ENCODE results near the gene RAB7A.

Gene RAB7A

DNA sequence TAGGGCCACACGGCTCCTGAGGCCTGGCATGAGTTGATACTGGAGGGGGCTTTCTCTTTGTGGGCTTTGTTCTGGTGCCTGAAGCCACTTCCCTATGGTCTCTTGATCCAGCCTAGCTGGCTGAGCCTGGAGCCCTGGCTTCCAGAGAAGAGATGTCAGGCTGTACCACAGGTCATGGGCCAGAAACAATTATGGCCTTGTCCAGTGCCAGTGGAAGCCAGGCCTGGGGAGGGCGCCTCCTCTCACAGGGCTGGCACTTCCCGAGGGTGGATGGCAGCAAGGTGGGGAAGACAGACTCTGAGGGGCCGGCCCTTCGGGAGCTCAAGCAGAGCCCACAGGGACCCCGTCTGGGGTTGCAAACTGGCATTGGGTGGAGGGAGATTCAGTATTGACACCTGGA, 118.5 kb downstream of the RAB7A start:
- H3K27me3 ChIP-seq (ENCODE audit: insufficient read depth, poor library complexity, severe bottlenecking), result no peaks in the 10 kb centered on the region
- no peak for DNase-seq (ENCODE audit: low read depth in 1 of 2, low spot score in 1 of 2)
- peak overlapping the region; percentile 100 for H3K27ac ChIP-seq (replicated peaks)
- H3K4me3 ChIP-seq (replicated peaks; ENCODE audit: insufficient read depth, low read length), result no peak overlapping the region
- no peak for TF ChIP-seq SPI1 (IDR thresholded peaks at IDR 0.05; ENCODE audit: borderline replicate concordance, low read depth)
- TF ChIP-seq GABPA (IDR thresholded peaks at IDR 0.05; ENCODE audit: low read depth), result no peak
- TF ChIP-seq, protein P1, sequence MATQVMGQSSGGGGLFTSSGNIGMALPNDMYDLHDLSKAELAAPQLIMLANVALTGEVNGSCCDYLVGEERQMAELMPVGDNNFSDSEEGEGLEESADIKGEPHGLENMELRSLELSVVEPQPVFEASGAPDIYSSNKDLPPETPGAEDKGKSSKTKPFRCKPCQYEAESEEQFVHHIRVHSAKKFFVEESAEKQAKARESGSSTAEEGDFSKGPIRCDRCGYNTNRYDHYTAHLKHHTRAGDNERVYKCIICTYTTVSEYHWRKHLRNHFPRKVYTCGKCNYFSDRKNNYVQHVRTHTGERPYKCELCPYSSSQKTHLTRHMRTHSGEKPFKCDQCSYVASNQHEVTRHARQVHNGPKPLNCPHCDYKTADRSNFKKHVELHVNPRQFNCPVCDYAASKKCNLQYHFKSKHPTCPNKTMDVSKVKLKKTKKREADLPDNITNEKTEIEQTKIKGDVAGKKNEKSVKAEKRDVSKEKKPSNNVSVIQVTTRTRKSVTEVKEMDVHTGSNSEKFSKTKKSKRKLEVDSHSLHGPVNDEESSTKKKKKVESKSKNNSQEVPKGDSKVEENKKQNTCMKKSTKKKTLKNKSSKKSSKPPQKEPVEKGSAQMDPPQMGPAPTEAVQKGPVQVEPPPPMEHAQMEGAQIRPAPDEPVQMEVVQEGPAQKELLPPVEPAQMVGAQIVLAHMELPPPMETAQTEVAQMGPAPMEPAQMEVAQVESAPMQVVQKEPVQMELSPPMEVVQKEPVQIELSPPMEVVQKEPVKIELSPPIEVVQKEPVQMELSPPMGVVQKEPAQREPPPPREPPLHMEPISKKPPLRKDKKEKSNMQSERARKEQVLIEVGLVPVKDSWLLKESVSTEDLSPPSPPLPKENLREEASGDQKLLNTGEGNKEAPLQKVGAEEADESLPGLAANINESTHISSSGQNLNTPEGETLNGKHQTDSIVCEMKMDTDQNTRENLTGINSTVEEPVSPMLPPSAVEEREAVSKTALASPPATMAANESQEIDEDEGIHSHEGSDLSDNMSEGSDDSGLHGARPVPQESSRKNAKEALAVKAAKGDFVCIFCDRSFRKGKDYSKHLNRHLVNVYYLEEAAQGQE (IDR thresholded peaks at IDR 0.05; ENCODE audit: insufficient replicate concordance, low read depth), result no peak
- no peak for TF ChIP-seq CTCF (IDR thresholded peaks at IDR 0.05; ENCODE audit: insufficient read depth, low read length)
- TF ChIP-seq POLR2AphosphoS5 (IDR thresholded peaks at IDR 0.05; ENCODE audit: low read depth), result no peak

DNA sequence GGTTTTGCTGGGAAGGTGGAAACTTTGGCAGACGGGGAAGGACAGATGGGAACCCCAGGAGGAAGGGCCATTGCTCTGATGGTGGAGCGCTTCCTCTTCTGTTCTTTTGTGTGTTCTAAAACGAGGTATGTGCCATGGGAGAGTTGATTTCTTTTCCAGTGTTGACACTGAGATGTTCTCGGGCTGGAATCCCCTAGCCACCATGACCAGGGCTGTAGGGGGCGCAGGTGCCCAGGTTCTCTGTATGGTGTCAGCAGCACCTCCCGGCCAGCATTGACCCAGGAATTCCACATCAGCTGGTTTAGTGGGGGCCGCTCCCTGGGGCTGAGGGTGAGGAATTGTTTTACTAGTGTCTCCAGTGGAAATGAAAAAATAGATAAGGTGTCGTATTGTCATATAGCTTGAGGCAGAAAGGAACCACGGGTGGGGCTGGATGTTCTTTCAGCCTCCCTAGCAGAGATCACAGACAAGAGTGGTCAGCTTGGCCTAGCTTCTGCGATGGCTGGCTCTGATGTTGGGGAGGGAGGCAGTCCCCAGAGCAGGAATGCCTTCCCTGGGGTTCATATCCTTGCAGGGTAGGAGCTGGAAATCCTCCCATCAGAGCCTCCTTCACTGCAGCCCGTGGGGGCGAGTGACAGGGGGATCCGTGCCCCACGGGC, 119.3 kb downstream of the RAB7A start:
- peak overlapping the region; percentile 100 for H3K27ac ChIP-seq (replicated peaks)
- DNase-seq (ENCODE audit: low read depth in 1 of 2, low spot score in 1 of 2), result peak in 1 of 2 experiments; percentile 59
- TF ChIP-seq GABPA (IDR thresholded peaks at IDR 0.05; ENCODE audit: low read depth) (no peak), SPI1 (IDR thresholded peaks at IDR 0.05; ENCODE audit: borderline replicate concordance, low read depth) (peak; percentile 68; the same call in 1 of the 2 replicates)
- H3K4me3 ChIP-seq (replicated peaks; ENCODE audit: insufficient read depth, low read length), result 0 out of 2 replicates have a peak overlapping the region, but pooled peaks have one; percentile 5
- no peaks in the 10 kb centered on the region for H3K27me3 ChIP-seq (ENCODE audit: insufficient read depth, poor library complexity, severe bottlenecking)

DNA sequence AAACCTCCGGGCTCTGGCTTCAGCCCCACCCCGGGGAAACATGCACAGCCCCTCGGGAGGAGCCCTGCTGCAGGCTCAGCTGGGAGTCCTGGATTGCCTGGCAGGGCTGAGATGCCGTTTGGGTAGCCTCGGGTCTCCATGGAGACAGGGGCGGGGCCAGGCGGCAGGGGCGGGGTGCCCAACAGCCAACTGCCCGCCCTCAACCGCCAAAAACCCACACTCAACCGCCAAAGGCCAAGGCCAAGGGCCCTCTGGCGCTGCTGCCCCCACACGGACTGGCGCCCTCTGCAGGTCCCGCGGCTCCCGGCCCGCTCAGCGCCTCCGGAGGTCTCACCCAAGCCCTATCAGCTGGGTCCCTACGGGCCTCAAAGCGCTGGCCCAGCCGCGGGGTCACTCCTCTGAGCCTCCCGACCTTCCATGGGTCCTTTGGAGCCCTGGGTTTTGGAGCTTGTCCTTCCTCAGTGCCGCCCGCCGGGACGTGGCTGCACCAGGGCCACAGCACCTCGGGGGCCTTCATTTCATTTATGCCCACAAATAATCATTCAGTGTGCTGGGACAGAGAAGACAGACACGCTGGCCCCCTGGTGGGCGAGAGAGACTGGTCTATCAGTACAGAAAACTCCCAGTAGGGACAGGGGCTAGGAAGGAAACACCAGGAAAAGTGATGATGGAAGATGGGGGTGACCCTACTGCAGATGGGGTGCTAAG, 119.9 kb downstream of the RAB7A start:
- Histone ChIP-seq H3K4me3 (replicated peaks; ENCODE audit: insufficient read depth, low read length) (0 out of 2 replicates have a peak overlapping the region, but pooled peaks have one; percentile 5), H3K27ac (replicated peaks) (peak overlapping the region; percentile 100), H3K27me3 (ENCODE audit: insufficient read depth, poor library complexity, severe bottlenecking) (no peaks in the 10 kb centered on the region)
- peak; percentile 91 to 99 for DNase-seq (ENCODE audit: low read depth in 1 of 2, low spot score in 1 of 2)
- TF ChIP-seq POLR2AphosphoS5 (IDR thresholded peaks at IDR 0.05; ENCODE audit: low read depth), result peak; percentile 67; the same call in 1 of the 2 replicates
- no peak for TF ChIP-seq GABPA (IDR thresholded peaks at IDR 0.05; ENCODE audit: low read depth)
- peak; percentile 70 for TF ChIP-seq CTCF (IDR thresholded peaks at IDR 0.05; ENCODE audit: insufficient read depth, low read length)
- TF ChIP-seq, protein P1 (IDR thresholded peaks at IDR 0.05; ENCODE audit: insufficient replicate concordance, low read depth), result no peak
- no peak for TF ChIP-seq SPI1 (IDR thresholded peaks at IDR 0.05; ENCODE audit: borderline replicate concordance, low read depth)

DNA sequence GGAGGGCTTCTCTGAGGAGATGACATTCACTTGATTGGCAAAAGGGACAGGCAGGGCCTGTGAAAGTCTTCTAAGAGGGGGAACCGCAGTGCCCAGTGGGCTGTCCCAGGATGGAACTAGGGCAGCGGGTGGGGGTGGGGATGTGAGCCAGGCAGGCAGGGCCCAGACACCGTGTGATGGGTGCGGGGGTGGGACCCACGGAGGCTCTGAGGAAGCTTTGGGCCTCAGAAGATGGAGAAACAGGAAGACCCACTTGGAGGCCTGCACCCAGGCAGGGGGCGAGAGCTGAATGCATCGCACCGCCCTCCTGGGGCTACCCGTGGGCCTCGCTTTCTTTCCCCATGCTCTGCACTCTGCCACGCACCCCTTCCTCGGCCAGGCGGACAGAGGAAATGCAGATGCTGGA, 120.5 kb downstream of the RAB7A start:
- no peaks in the 10 kb centered on the region for H3K27me3 ChIP-seq (ENCODE audit: insufficient read depth, poor library complexity, severe bottlenecking)
- TF ChIP-seq CTCF (IDR thresholded peaks at IDR 0.05; ENCODE audit: insufficient read depth, low read length) (no peak), SPI1 (IDR thresholded peaks at IDR 0.05; ENCODE audit: borderline replicate concordance, low read depth) (peak; percentile 51; the same call in 1 of the 2 replicates), POLR2AphosphoS5 (IDR thresholded peaks at IDR 0.05; ENCODE audit: low read depth) (peak; percentile 52; the same call in 1 of the 2 replicates)
- H3K27ac ChIP-seq (replicated peaks), result peak overlapping the region; percentile 100
- no peak overlapping the region for H3K4me3 ChIP-seq (replicated peaks; ENCODE audit: insufficient read depth, low read length)
- DNase-seq (ENCODE audit: low read depth in 1 of 2, low spot score in 1 of 2), result peak; percentile 65 to 95
